Transverse colon (tissue), 4 donors: ENCODE measurements around the gene CWH43.
"Not testable (repeated sequence)": the region's sequence is repeated elsewhere in the genome, so short reads cannot be mapped to it uniquely, and the experiment has no call there.

ENCODE experiments used
- POLR2A ChIP-seq: fragments of 450-650 bp; IDR thresholded peaks from one replicate; pipeline ENCODE4 v1.6.1; 2016; ENCODE audit warnings: antibody characterized with exemption, mild to moderate bottlenecking, moderate library complexity
- POLR2AphosphoS5 ChIP-seq, 3 donors: sonication (generic); formaldehyde crosslinking; IDR thresholded peaks; one replicate each; pipeline ENCODE4 v1.6.1; 2016; ENCODE audit warnings: antibody characterized with exemption in 3 of 3
- TF ChIP-seq, protein P1 (sequence below), 5 experiments: fragments of 200-600 bp in 3 of 5; fragments of 450-650 bp in 2 of 5; sonication (generic) in 3 of 5; IDR thresholded peaks; 1 replicate in 2 of 5; 2 replicates in 3 of 5; pipeline ENCODE4 v1.5.1; 2016 to 2017; ENCODE audit warnings: antibody characterized with exemption in 5 of 5, inconsistent platforms in 3 of 5, mild to moderate bottlenecking in 2 of 5, moderate library complexity in 1 of 5

DNA sequence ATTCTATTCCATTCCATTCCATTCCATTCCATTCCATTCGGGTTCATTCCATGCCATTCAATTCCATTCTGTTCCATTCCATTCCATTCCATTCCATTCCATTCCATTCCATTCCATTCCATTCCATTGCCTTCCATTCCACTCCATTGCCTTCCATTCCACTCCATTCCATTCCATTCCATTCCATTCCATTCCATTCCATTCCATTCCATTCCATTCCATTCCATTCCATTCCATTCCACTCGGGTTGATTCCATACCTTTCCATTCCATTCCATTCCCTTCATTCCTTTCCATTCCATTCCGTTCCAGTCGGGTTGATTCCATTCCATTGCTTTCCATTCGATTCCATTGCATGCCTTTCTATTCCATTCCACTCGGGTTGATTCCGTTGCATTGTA is 105.8 kb downstream of the CWH43 start:
- not testable (repeated sequence) for TF ChIP-seq POLR2AphosphoS5 (IDR thresholded peaks at IDR 0.05); POLR2A
- TF ChIP-seq, protein P1, sequence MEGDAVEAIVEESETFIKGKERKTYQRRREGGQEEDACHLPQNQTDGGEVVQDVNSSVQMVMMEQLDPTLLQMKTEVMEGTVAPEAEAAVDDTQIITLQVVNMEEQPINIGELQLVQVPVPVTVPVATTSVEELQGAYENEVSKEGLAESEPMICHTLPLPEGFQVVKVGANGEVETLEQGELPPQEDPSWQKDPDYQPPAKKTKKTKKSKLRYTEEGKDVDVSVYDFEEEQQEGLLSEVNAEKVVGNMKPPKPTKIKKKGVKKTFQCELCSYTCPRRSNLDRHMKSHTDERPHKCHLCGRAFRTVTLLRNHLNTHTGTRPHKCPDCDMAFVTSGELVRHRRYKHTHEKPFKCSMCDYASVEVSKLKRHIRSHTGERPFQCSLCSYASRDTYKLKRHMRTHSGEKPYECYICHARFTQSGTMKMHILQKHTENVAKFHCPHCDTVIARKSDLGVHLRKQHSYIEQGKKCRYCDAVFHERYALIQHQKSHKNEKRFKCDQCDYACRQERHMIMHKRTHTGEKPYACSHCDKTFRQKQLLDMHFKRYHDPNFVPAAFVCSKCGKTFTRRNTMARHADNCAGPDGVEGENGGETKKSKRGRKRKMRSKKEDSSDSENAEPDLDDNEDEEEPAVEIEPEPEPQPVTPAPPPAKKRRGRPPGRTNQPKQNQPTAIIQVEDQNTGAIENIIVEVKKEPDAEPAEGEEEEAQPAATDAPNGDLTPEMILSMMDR (IDR thresholded peaks at IDR 0.05) = not testable (repeated sequence)
